ENCODE data around the gene EFCAB11.

GRCh38 chr14:89851106-89851505, 103.4 kb downstream of the EFCAB11 start:
- TF ChIP-seq POLR2A (IDR thresholded peaks at IDR 0.05) (no peak), CTCF (IDR thresholded peaks at IDR 0.05) (no peak)
